Measurements from ENCODE around the gene GRIN1. TPM values are rescaled to one million over a fixed set of nuclear protein-coding genes. Genes with fewer than 3 reads are reported as not detected.

Gene GRIN1
- total RNA-seq, 1 donor from 2014 or later, result not detected

DNA sequence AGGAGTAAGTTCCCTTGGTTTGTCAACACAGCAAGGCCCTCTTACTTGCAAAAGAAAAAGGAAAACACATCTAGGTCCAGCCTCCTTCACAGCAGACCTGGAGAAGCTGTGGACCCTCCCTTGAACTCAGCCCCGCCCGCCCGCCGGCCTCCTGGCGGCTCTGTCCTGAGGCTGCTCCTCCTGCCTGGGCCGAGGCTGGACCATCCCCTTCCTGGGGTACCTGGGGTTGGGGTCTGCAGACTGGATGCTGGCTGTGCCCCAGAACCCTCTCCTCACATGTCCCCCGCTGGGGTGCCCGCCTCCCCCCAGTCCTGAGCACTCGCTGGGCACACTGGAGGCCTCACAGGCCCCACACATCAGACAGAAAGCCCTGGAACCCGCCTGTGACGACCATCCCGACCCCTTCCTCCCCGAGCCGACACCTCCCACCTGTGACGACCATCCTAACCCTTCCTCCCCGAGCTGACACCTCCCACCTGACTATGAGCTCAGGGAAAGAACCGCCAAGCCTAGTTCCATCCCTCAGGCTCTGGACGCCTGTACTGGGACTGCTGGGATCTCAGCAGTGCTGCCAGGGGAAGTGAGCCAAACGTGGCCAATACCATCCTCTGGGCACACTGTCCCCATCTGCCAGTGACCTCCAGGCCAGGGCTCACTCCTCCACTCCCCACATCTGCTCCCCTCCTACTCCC lies 40.1 kb downstream of the GRIN1 start:
- Histone ChIP-seq H3K9me3 (ENCODE audit: control insufficient read depth in 3 of 3, low read length in 3 of 3) (no peaks in the 10 kb centered on the region), H3K9ac (ENCODE audit: low read depth in 1 of 3, low read length in 3 of 3) (no peak overlapping the region), H3K4me3 (ENCODE audit: low read length in 3 of 3) (no peak overlapping the region), H3K27me3 (ENCODE audit: control insufficient read depth in 3 of 3, insufficient read depth in 3 of 3, low read length in 3 of 3) (peaks cover 0 to 3% (median 0%) of the 10 kb centered on the region in 3 donors), H3K36me3 (ENCODE audit: control insufficient read depth in 3 of 3, insufficient read depth in 3 of 3, low read length in 3 of 3) (peaks cover 50 to 53% (median 52%) of the 10 kb centered on the region in 3 donors), H3K27ac (ENCODE audit: low read depth, low read length) (no peak overlapping the region), H3K4me1 (ENCODE audit: control insufficient read depth in 3 of 3, insufficient read depth in 3 of 3, low read length in 3 of 3) (no peaks in the 10 kb centered on the region)

GRCh38 chr9:137179761-137180160 lies 40.8 kb downstream of the GRIN1 start:
- Histone ChIP-seq H3K9me3 (ENCODE audit: control insufficient read depth in 3 of 3, low read length in 3 of 3) (no peaks in the 10 kb centered on the region), H3K4me1 (ENCODE audit: control insufficient read depth in 3 of 3, insufficient read depth in 3 of 3, low read length in 3 of 3) (no peaks in the 10 kb centered on the region), H3K27me3 (ENCODE audit: control insufficient read depth in 3 of 3, insufficient read depth in 3 of 3, low read length in 3 of 3) (no peaks in the 10 kb centered on the region), H3K4me3 (ENCODE audit: low read length in 3 of 3) (no peak overlapping the region), H3K27ac (ENCODE audit: low read depth, low read length) (no peak overlapping the region), H3K9ac (ENCODE audit: low read depth in 1 of 3, low read length in 3 of 3) (no peak overlapping the region), H3K36me3 (ENCODE audit: control insufficient read depth in 3 of 3, insufficient read depth in 3 of 3, low read length in 3 of 3) (peaks cover 56 to 59% (median 57%) of the 10 kb centered on the region in 3 donors)

- Histone ChIP-seq H3K27ac (ENCODE audit: low read depth, low read length) (no peak overlapping the region), H3K36me3 (ENCODE audit: control insufficient read depth in 3 of 3, insufficient read depth in 3 of 3, low read length in 3 of 3) (peaks cover 57 to 64% (median 63%) of the 10 kb centered on the region in 3 donors), H3K4me1 (ENCODE audit: control insufficient read depth in 3 of 3, insufficient read depth in 3 of 3, low read length in 3 of 3) (peaks cover 0 to 5% (median 0%) of the 10 kb centered on the region in 3 donors), H3K27me3 (ENCODE audit: control insufficient read depth in 3 of 3, insufficient read depth in 3 of 3, low read length in 3 of 3) (no peaks in the 10 kb centered on the region), H3K9me3 (ENCODE audit: control insufficient read depth in 3 of 3, low read length in 3 of 3) (no peaks in the 10 kb centered on the region), H3K4me3 (ENCODE audit: low read length in 3 of 3) (no peak overlapping the region), H3K9ac (ENCODE audit: low read depth in 1 of 3, low read length in 3 of 3) (no peak overlapping the region)
Observed at GRCh38 chr9:137180491-137180890, 41.5 kb downstream of the GRIN1 start.

- Histone ChIP-seq H3K4me1 (ENCODE audit: control insufficient read depth in 3 of 3, insufficient read depth in 3 of 3, low read length in 3 of 3) (peaks cover 9 to 17% (median 10%) of the 10 kb centered on the region in 3 donors), H3K27me3 (ENCODE audit: control insufficient read depth in 3 of 3, insufficient read depth in 3 of 3, low read length in 3 of 3) (no peaks in the 10 kb centered on the region), H3K36me3 (ENCODE audit: control insufficient read depth in 3 of 3, insufficient read depth in 3 of 3, low read length in 3 of 3) (peaks cover 63 to 74% (median 73%) of the 10 kb centered on the region in 3 donors), H3K9me3 (ENCODE audit: control insufficient read depth in 3 of 3, low read length in 3 of 3) (no peaks in the 10 kb centered on the region), H3K4me3 (ENCODE audit: low read length in 3 of 3) (no peak overlapping the region), H3K27ac (ENCODE audit: low read depth, low read length) (no peak overlapping the region), H3K9ac (ENCODE audit: low read depth in 1 of 3, low read length in 3 of 3) (no peak overlapping the region)
Observed at GRCh38 chr9:137181680-137182079, 42.7 kb downstream of the GRIN1 start.

- Histone ChIP-seq H3K9me3 (ENCODE audit: control insufficient read depth in 3 of 3, low read length in 3 of 3) (no peaks in the 10 kb centered on the region), H3K36me3 (ENCODE audit: control insufficient read depth in 3 of 3, insufficient read depth in 3 of 3, low read length in 3 of 3) (peaks cover 60 to 83% (median 77%) of the 10 kb centered on the region in 3 donors), H3K27ac (ENCODE audit: low read depth, low read length) (no peak overlapping the region), H3K27me3 (ENCODE audit: control insufficient read depth in 3 of 3, insufficient read depth in 3 of 3, low read length in 3 of 3) (no peaks in the 10 kb centered on the region), H3K9ac (ENCODE audit: low read depth in 1 of 3, low read length in 3 of 3) (no peak overlapping the region), H3K4me3 (ENCODE audit: low read length in 3 of 3) (no peak overlapping the region), H3K4me1 (ENCODE audit: control insufficient read depth in 3 of 3, insufficient read depth in 3 of 3, low read length in 3 of 3) (peaks cover 21 to 28% (median 22%) of the 10 kb centered on the region in 3 donors)
Observed at GRCh38 chr9:137182836-137183235, 43.9 kb downstream of the GRIN1 start.

DNA sequence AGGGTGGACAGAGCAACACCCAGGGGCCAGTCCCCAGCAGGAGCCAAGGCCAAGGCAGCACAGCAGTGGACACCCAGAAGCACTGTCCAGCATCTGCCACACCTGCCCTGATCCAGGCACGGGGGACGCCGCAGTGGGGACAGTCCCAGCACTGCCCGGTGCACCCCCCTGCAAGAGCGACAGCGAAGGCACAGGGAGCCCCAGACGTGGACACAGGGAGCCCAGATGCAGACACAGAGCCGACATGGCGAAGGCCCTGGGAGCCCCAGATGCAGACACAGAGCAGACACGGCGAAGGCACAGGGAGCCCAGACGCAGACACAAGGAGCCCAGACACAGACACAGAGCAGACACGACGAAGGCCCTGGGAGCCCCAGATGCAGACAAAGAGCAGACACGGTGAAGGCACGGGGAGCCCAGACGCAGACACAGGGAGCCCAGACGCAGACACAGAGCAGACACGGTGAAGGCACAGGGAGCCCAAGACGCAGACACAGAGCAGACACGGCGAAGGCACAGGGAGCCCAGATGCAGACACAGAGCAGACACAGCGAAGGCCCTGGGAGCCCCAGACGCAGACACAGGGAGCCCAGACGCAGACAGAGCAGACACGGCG lies 45.1 kb downstream of the GRIN1 start:
- peaks cover 24 to 36% (median 25%) of the 10 kb centered on the region in 3 donors for H3K4me1 ChIP-seq (ENCODE audit: control insufficient read depth in 3 of 3, insufficient read depth in 3 of 3, low read length in 3 of 3)
- peaks cover 60 to 77% (median 72%) of the 10 kb centered on the region in 3 donors for H3K36me3 ChIP-seq (ENCODE audit: control insufficient read depth in 3 of 3, insufficient read depth in 3 of 3, low read length in 3 of 3)

GRCh38 chr9:137184881-137185660 lies 46.1 kb downstream of the GRIN1 start:
- Histone ChIP-seq H3K4me3 (ENCODE audit: low read length in 3 of 3) (no peak overlapping the region), H3K9me3 (ENCODE audit: control insufficient read depth in 3 of 3, low read length in 3 of 3) (no peaks in the 10 kb centered on the region), H3K27me3 (ENCODE audit: control insufficient read depth in 3 of 3, insufficient read depth in 3 of 3, low read length in 3 of 3) (no peaks in the 10 kb centered on the region), H3K9ac (ENCODE audit: low read depth in 1 of 3, low read length in 3 of 3) (no peak overlapping the region), H3K27ac (ENCODE audit: low read depth, low read length) (no peak overlapping the region), H3K4me1 (ENCODE audit: control insufficient read depth in 3 of 3, insufficient read depth in 3 of 3, low read length in 3 of 3) (peaks cover 34 to 46% (median 35%) of the 10 kb centered on the region in 3 donors), H3K36me3 (ENCODE audit: control insufficient read depth in 3 of 3, insufficient read depth in 3 of 3, low read length in 3 of 3) (peaks cover 55 to 71% (median 67%) of the 10 kb centered on the region in 3 donors)

More for the DNA sequence above, 45.1 kb downstream of the GRIN1 start:
- Histone ChIP-seq H3K9ac (ENCODE audit: low read depth in 1 of 3, low read length in 3 of 3) (no peak overlapping the region), H3K9me3 (ENCODE audit: control insufficient read depth in 3 of 3, low read length in 3 of 3) (no peaks in the 10 kb centered on the region), H3K27ac (ENCODE audit: low read depth, low read length) (no peak overlapping the region), H3K27me3 (ENCODE audit: control insufficient read depth in 3 of 3, insufficient read depth in 3 of 3, low read length in 3 of 3) (no peaks in the 10 kb centered on the region), H3K4me3 (ENCODE audit: low read length in 3 of 3) (no peak overlapping the region)

DNA sequence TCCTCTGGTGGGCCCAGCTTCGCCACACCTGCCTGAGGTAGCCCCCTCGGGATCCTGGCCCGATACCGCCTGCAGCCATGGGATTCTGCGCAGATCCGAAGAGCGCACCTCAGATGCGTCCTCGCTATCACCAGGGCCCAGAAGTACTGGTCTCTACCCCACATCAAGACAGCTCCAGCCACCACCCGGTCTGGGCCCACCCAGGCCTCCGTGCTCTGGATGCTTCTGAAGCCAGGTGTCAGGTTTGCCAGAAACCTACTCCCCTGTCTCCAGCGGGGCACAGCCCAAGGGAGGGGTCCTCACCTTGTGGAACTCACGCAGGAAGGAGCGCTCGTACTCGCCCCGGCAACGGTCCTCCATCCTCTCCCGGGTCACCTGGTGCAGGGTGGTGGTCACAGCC lies 47.0 kb downstream of the GRIN1 start:
- Histone ChIP-seq H3K27me3 (ENCODE audit: control insufficient read depth in 3 of 3, insufficient read depth in 3 of 3, low read length in 3 of 3) (no peaks in the 10 kb centered on the region), H3K4me1 (ENCODE audit: control insufficient read depth in 3 of 3, insufficient read depth in 3 of 3, low read length in 3 of 3) (peaks cover 40 to 54% (median 42%) of the 10 kb centered on the region in 3 donors), H3K27ac (ENCODE audit: low read depth, low read length) (no peak overlapping the region), H3K4me3 (ENCODE audit: low read length in 3 of 3) (peak overlapping the region in 1 of 3 donors; percentile 91), H3K9me3 (ENCODE audit: control insufficient read depth in 3 of 3, low read length in 3 of 3) (no peaks in the 10 kb centered on the region), H3K36me3 (ENCODE audit: control insufficient read depth in 3 of 3, insufficient read depth in 3 of 3, low read length in 3 of 3) (peaks cover 55 to 72% (median 66%) of the 10 kb centered on the region in 3 donors), H3K9ac (ENCODE audit: low read depth in 1 of 3, low read length in 3 of 3) (peak overlapping the region in 1 of 3 donors; percentile 95)

- H3K4me1 ChIP-seq (ENCODE audit: control insufficient read depth in 3 of 3, insufficient read depth in 3 of 3, low read length in 3 of 3), result peaks cover 42 to 59% (median 42%) of the 10 kb centered on the region in 3 donors
- peak overlapping the region in 2 of 3 donors; percentile 6 to 95 for H3K9ac ChIP-seq (ENCODE audit: low read depth in 1 of 3, low read length in 3 of 3)
- no peaks in the 10 kb centered on the region for H3K9me3 ChIP-seq (ENCODE audit: control insufficient read depth in 3 of 3, low read length in 3 of 3)
- no peak overlapping the region for H3K27ac ChIP-seq (ENCODE audit: low read depth, low read length)
- H3K36me3 ChIP-seq (ENCODE audit: control insufficient read depth in 3 of 3, insufficient read depth in 3 of 3, low read length in 3 of 3), result peaks cover 55 to 72% (median 65%) of the 10 kb centered on the region in 3 donors
- H3K27me3 ChIP-seq (ENCODE audit: control insufficient read depth in 3 of 3, insufficient read depth in 3 of 3, low read length in 3 of 3), result no peaks in the 10 kb centered on the region
- H3K4me3 ChIP-seq (ENCODE audit: low read length in 3 of 3), result peak overlapping the region; percentile 91 to 99 (median 96)
Observed at GRCh38 chr9:137186385-137186784, 47.4 kb downstream of the GRIN1 start.

All from skeletal muscle tissue (tissue), 4 donors.